WI38 (cell line): ENCODE measurements around the gene MAGI1.

ENCODE experiments used
- H3K4me3 ChIP-seq: 2 replicates; pipeline ENCODE4 v1.5.1; 2011; ENCODE audit warnings: low read depth, mild to moderate bottlenecking, control low read depth, low read length
- CTCF ChIP-seq: IDR thresholded peaks from 2 replicates; pipeline ENCODE4 v1.5.1; 2012; ENCODE audit warnings: low read depth, mild to moderate bottlenecking, control low read depth, low read length

The MAGI1 gene

GRCh38 chr3:65500398-65501306 lies 538.1 kb downstream of the MAGI1 start:
- H3K4me3 ChIP-seq: no peak overlapping the region
- no peak for TF ChIP-seq CTCF

GRCh38 chr3:65497846-65498245 lies 540.9 kb downstream of the MAGI1 start:
- TF ChIP-seq CTCF: no peak
- no peak overlapping the region for H3K4me3 ChIP-seq

- TF ChIP-seq CTCF: no peak
- no peak overlapping the region for H3K4me3 ChIP-seq
Observed at GRCh38 chr3:65497236-65497635, 541.5 kb downstream of the MAGI1 start.

GRCh38 chr3:65493938-65494337 lies 544.8 kb downstream of the MAGI1 start:
- H3K4me3 ChIP-seq: no peak overlapping the region
- no peak for TF ChIP-seq CTCF

- TF ChIP-seq CTCF: no peak
- no peak overlapping the region for H3K4me3 ChIP-seq
Observed at GRCh38 chr3:65493371-65493882, 545.3 kb downstream of the MAGI1 start.

- no peak overlapping the region for H3K4me3 ChIP-seq
- no peak for TF ChIP-seq CTCF
Observed at GRCh38 chr3:65492249-65492648, 546.5 kb downstream of the MAGI1 start.

GRCh38 chr3:65490114-65490513 lies 548.6 kb downstream of the MAGI1 start:
- no peak overlapping the region for H3K4me3 ChIP-seq
- no peak for TF ChIP-seq CTCF
